Neural cell (in vitro differentiated cells): ENCODE measurements around the gene ZNF326.

ENCODE experiments used
- CTCF ChIP-seq: fragments of 450-650 bp; IDR thresholded peaks from 2 replicates; pipeline ENCODE4 v1.5.1; 2014; ENCODE audit warnings: antibody characterized with exemption, mild to moderate bottlenecking, moderate library complexity; ENCODE audit not compliant: poor library complexity, severe bottlenecking
- EP300 ChIP-seq: fragments of 450-650 bp; conservative IDR thresholded peaks from 2 replicates; pipeline ENCODE4 v1.6.1; 2014; ENCODE audit warnings: antibody characterized with exemption, mild to moderate bottlenecking, moderate library complexity; ENCODE audit not compliant: poor library complexity, severe bottlenecking
- EZH2 ChIP-seq: fragments of 200-600, 300-800 bp; shearing (Covaris generic), sonication (generic); IDR thresholded peaks from 2 replicates; pipeline ENCODE4 v1.6.1; 2014; ENCODE audit warnings: antibody characterized with exemption, low read length, borderline replicate concordance, mild to moderate bottlenecking; ENCODE audit not compliant: insufficient read depth, poor library complexity, severe bottlenecking
- RAD21 ChIP-seq: fragments of 450-650 bp; conservative IDR thresholded peaks from 2 replicates; pipeline ENCODE4 v1.6.1; 2014; ENCODE audit warnings: antibody characterized with exemption, mild to moderate bottlenecking, moderate library complexity
- REST ChIP-seq: IDR thresholded peaks from 2 replicates; pipeline ENCODE4 v1.6.1; 2012; ENCODE audit warnings: borderline replicate concordance

- no peak for TF ChIP-seq CTCF
- no peak for TF ChIP-seq REST
- TF ChIP-seq EZH2: no peak
- no peak for TF ChIP-seq EP300
- TF ChIP-seq RAD21: no peak
These were observed 6.2 kb downstream of the ZNF326 start for GRCh38 chr1:90000934-90001676.
